Measurements from ENCODE around the gene SLC9A6.
"Not testable (repeated sequence)": the region's sequence is repeated elsewhere in the genome, so short reads cannot be mapped to it uniquely, and the experiment has no call there.

SLC9A6 gene

DNA sequence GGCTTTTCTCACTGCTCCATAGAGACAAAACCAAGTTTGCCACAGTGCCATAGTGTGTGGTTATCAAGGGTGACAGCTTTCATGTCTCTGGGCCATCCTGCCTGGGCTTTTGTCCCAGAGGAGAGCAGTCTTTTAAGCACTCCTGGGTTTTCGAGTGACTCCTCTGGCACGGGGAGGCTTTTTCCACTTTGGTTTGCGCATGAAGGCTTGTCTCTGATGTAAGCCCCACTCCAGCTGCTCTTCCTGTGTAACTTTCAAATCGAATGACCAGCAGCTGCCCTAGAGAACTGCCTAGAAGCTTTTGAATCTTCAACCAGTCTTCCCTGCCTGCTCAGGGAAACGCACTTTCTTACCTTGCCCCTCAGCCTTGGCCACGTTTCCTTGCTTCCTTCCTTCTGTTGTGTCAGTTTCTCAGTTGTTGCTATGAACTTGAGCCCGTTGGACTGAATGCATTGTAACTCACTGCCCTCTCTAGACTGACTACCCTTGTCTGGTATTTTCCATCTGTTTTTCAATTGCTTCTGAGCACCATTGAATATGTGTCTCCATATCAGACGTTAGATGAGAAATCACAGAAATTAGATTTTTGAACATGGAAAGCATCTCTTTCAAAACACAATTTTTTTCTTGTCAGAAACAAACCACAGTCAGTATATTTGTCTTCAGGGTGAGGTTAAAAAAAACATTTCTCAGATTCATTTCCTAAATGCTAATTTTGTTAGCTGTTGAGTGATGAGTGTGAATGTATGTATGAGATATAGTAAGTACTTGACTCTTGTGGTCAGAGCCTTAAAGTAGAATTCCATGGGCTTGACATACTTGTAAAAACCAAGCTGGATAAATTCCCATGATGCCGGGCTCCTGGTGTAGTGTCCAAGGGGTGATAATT lies 45.3 kb downstream of the SLC9A6 start:
- DNase-seq: no peak

DNA sequence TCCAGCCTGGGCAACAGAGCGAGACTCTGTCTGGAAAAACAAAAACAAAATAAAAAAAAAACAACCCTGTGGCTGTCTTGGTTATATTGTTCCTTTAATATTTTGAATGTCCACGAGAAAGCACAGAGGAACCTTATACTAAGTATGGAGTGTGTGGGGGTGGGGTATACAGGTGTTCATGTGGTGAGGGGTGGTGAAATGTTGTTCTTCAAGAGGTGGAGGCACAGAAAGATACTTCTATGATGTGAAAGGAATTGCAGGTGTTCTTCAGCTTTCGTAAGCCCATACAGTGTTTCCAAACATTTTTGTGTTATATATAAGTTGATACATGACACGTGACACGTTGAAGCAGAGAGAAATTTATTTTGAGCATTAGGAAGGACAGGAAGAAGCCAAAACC lies 46.4 kb downstream of the SLC9A6 start:
- no peak for DNase-seq

DNA sequence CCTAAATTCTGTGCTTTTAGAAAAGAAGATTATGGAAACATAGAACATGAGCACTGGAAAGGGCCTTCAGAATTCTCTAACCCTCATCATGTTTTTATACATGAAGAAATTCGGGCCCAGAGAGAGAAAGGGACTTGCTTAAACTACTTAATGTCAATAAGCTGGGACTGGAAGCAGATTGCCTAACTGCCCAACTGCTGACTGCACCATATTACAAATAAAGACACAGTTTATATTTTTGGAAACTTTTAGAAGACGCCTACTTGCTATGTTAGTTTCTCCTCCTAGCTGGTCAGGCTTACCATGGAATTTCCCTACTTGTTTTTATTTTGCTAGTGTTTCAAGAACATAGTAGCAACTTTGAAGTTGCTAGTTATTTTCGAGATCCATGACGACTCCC lies 47.1 kb downstream of the SLC9A6 start:
- DNase-seq: no peak

DNA sequence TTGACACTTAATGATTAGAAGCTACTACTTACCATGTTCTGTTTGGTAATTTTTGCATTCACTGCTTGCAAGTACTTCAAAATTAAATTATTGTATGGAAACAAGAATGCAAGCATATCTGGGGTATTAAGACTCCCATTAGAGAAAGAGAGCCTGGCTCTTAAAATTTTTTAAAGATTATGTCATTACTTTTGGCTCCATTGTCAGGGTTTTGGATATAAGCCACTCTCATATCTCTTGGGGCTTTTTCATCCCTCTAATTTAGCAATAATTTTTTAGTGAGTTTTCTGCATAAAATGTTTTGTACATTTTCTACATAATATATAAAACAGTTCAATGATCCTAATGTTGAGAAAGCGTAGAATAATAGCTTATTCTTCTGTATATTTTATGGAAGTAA lies 49.4 kb downstream of the SLC9A6 start:
- DNase-seq: no peak

DNA sequence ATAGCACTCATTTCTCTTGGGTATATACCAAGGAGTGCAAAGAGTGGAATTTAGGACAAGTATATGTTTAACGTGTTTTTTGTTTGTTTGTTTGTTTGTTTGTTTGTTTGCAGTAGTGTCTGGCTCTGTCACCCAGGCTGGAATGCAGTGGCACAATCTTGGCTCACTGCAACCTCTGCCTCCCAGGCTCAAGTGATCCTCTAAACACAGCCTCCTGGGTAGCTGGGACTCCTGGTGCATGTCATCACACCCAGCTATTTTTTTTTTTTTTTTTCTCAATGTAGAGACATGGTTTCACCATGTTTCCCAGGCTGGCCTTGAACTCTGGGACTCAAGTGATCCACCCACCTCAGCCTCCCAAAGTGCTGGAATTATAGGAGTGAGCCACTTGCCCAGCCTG lies 50.4 kb downstream of the SLC9A6 start:
- no peak for DNase-seq

DNA sequence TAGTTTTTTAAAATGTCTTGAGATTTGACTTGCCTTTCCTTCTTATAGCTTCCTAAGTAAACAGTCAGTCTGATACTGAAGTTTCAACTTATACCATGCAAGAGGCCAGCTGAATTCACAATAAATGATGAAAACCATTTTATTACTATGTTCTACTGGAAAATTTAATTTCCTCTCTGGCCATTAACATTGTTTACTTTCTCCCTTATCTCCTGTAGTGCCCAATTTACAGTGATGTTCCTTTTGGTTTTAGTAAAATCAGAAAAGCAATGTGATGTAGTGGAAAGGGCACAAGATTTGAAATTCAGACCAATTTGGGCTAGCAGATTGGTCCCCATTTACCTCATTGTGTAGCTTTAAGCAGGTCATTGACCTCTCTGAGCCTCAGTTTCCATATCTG lies 54.2 kb downstream of the SLC9A6 start:
- no peak for DNase-seq

DNA sequence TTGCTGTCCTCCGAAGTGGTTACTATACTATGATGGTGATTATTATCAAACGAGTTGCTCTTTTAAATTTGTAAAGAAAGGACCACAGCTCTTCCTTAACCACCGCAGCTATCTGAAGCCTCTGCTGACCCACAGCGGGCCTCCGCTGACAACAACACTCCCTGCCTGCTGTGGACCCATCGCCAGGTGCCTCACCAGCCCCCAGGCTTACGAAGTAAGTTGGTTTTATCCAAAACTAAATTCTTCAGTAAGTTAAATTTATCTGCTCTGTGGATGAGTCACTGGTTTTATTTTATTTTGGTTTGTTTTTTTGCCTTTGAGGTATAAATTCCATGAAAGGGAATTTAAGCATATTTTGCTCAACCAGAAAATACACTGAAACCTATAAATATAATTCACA lies 54.7 kb downstream of the SLC9A6 start:
- DNase-seq: no peak

DNA sequence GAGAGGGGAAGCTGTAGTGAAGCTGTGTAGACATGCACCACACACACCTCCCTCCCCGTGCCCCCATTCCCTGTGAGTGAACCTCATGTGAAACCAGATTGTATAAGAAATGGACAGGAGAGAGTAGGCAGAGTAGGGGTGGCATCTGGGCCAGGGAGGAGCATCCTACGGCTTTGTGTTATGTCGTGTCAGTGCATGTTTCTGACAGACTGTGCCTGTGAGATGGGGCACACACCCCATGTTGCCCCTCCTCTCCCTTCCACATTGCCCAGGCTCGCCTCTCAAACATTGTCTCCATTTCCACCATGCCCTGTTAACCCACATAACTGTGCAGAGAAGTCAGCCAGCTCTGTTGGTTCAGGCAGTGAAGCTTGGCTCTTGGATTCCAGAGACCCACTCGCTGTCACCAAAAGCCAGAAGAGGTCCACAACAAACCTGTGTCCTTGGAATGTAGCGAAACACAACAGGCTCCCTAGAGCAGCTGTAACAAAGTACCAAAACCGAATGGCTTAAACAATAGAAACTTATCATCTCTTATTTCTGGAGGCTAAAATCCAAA lies 56.1 kb downstream of the SLC9A6 start:
- no peak for DNase-seq

DNA sequence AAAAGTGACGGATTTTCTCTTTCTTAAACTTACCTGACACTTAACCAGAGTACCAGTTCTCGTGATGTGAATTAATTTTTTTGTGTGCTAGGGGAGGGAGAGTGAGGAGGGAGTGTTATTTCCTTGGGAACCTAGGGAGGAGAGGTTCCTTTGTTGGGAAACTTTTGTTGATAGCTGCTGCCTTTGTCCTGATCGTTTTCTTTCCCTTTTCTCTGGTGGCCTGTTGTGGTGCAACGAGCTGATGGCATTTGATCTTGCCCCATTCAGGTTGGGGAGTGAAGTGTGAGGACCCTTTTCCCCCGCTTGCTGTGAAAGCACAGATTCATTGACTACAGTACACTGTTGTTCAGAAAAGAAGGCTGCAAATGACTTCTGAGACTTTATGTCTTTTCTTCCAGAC lies 59.8 kb downstream of the SLC9A6 start:
- DNase-seq: no peak

DNA sequence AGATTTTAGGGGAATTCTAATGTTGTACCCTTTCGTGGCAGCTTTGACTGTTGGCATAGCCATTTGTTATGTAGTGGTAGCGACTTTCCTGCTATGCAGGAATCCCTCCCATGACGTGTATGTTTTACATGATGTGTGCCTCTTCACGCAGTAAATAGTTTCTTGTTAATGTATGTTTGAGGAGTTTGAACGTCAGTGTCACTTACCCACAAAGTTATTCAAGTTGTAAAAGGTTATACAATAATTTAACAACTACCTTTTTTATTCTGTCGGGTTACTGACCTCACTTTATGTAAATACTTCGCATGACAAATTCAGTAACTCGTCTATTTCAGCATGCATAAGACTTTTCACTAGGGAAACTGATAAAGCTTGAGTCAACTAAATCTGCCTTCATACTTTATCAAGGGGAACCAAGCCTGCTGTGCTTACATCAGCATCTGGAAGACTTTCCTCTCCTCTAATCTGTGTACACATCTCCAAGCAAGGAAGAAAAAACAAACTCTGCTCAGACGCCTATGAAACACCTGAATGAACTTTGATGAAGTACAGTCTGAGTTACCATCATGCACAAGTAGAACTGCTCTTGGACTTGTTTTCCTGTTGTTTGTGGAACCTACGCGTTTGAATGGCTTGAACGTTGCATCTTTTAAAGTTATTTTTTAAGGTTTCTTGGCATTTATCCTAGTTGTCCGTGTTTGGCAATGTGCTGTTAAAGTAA lies 61.2 kb downstream of the SLC9A6 start:
- DNase-seq: no peak

DNA sequence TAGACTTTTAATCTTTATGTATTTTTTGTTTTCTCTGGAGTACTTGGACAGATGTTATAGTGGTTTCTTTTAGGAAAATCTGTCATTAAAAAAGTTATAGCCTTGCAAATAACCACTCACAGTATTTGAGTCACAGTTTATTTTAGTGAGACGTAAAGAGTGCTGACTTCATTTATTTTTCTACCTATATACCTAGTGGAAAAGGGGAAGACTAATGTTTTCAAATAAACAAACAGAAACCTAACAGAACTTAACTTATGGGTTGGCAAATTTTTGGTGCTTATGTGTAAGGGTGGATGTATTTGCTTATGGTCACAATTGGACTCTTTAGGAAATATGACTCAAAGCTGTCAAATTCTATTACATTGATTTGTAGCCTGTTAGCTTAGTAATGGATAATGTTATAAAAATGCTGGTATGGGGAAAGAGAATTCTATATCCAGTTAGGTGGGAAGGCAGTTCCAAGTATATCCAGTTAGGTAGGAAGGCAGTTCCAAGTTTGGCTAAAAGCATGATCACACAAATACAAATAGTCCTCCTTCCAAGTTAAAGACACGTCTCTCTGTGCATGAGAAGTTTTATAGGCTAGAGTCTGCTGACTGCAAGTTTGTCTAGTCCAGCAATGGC lies 61.9 kb downstream of the SLC9A6 start:
- DNase-seq: no peak

DNA sequence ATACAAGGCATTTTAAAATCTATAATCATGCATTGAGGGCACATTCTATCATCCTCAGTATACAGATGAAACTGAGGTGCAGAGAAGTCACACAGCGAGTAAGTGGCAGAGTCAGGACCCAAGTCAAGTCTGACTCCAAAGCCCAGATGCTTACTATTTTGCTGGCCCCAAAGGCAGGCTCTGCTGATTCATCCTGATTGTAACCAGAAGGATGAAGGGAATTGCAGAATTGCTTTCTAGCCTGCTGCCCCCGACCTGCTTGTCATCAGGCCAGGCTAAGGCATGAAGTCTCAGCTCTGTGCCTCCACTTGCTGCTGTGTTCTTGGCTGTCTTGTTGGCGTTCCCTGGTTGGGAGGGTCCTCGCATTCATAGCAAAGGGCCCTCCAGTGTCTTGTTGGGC lies 62.7 kb downstream of the SLC9A6 start:
- no peak for DNase-seq

DNA sequence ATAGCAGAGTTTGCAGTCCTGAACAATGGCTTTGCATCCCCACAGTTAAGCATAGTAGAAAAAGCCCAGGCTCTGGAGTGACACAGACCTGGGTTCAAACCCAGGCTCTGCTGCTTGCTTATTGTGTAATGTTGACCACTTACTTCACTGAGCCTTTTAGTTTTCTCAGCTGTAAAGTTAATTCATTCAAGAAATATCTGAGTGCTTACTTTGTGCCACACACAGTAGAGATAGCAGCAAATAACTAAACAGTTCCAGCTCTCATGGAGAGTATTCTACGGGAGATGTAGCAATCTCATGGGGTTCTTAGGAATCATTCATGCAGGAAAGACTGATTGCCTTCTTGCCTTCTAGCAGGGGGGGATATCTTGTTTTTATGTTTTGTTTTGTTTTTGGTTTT lies 63.2 kb downstream of the SLC9A6 start:
- no peak for DNase-seq

DNA sequence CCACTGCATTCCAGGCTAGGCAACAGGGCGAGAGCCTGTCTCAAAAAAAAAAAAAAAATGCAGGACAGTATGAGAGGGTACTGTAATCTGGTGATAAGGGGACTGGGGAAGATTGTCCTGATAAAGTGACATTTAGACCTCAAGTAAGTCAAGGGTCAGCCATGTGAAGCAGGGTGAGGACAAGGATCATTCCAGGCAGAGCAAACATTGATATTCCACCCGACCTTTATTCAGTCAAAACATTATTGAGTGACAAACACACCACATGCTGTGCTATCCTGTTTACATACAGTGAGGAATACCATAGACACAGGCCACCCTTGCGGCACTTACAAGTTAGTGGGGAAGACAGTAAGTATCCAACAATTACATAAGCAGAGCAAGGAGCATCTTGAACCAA lies 64.4 kb downstream of the SLC9A6 start:
- DNase-seq: no peak

DNA sequence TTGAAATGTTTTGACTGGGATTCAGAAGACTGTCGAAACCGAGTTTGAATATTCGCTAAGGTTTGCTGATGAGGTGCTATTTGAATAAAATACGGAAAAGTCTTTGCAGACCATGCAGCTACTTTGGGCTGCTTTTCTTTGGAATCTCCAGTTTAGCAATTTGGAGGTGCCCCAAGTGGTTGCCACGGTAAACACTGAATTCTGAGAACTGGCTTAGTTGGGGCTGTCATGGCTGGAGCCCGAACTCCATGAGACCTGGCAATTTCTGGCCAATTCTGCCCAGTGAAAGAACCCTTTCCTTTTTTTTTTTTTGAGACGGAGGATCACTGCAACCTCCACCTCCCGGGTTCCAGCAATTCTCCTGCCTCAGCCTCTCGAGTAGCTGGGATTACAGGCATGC lies 65.6 kb downstream of the SLC9A6 start:
- not testable (repeated sequence) for DNase-seq

DNA sequence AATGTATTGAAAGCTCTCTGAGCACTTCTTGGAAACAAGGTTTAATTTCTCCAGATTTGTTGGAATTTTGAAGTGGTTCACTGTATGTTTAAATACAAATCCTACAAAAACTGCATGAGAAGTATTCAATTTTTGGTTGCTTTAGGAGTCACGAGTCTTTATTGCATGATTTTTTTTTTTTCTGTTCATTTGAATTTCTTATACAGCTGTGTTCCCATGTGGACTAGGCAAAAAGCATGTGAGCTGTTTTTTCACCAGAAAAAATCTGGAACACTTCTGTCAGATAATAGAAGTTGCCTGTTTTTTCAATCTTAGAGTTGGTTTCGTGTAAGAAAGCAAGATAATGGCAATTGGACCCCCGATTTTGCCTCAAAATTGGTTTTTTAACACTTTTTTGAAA lies 66.4 kb downstream of the SLC9A6 start:
- DNase-seq: no peak

DNA sequence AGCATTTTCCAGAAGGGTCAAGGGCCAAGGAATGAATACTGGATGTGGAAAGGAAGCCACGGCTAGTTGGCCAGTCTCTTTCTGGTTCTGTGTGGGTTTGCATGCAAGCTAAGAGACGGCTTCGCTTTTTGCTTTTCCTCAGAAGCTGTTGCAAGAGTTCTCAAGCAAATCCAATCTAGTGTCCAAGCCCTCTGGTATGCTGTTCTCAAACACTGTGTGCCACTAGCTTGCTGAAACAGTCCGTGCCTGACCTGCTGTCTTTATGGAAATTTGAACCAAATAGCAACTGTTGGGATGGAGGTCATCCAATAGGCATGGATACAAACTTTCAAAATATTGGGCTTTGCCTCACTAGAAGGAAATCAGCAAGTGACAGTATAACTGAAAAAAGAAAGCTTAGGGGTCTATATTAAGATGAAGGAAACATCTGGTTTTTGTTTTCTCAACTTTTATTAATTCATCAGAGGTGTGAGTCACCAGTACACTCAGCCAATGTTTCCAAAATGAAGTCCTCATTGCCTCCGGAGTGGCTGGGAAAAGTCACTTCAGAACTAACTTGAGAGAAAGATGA lies 70.5 kb downstream of the SLC9A6 start:
- DNase-seq: no peak

DNA sequence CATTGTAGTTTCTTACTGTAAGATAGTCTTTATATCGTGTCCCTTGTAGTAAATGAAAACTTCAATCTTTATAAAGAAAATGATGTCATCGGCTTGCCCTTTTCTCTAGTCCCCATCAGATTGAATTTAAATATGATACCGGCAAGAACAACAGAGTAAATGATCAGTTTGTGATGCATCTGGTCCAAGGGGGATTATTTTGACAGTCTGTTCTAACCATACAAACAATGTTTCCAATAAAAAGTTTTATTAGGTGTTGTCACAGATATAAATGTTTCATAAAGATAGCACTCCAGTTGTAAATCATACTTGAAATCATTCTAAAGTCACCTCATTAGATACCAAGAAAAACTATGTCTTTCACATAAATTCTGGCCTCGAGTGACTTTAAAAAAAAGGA lies 72.3 kb downstream of the SLC9A6 start:
- no peak for DNase-seq

DNA sequence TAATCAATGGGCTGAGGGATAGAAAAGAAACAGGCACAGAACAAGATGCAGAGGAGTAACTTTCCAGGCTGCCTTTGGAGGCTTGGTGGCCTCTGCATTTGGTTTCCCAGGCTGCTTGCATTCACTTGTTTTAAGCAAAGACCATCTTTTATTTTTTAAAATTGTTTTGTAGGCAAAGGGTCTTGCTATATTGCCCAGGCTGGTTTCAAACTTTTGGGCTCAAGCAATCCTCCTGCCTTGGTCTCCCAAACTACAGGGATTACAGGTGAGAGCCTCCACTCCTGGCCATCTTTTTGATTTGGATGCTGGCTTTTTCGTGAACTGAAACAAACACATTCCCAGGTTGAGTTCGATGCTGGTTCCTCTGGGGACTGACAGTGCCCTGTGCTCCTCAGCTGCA lies 74.1 kb downstream of the SLC9A6 start:
- DNase-seq: no peak

DNA sequence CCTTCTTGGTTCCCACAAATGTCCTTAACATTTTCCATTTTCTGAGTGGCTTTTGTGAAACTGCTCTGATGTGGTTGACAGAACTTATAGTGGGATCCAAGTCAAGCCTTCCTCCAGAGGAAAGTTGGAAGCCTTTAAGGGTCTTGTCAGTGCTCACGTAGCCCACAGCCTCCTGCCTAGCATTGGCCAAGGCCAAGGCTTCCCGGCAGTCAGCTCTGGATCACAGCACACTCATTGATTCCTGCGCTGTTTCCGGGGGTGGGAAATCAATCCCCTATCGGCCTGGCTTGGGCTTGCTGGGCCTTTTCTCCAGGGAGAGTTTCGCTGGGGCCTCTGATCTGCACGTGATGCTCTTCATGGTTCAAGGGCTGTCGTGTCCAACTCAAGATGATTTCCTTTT lies 76.1 kb downstream of the SLC9A6 start:
- no peak for DNase-seq

DNA sequence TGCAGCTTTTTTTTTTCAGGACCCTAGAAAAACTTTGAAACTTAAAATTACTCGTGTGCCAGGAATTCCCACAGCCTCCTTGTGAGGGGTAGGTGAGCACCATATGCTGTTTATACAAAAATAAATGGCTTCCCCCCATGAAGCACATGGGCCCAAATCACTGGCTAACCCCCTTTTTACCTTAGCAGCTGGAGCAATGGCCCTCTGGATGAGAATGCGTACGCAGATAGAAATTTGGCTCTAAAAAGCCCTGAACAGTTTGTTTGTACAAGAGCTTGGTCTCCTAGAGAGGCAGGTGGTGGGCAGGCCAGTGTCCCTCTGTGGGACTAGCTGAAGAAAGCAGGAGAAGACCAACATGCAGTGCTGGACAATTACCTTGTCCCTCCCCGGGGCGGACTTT lies 76.5 kb downstream of the SLC9A6 start:
- DNase-seq: no peak

DNA sequence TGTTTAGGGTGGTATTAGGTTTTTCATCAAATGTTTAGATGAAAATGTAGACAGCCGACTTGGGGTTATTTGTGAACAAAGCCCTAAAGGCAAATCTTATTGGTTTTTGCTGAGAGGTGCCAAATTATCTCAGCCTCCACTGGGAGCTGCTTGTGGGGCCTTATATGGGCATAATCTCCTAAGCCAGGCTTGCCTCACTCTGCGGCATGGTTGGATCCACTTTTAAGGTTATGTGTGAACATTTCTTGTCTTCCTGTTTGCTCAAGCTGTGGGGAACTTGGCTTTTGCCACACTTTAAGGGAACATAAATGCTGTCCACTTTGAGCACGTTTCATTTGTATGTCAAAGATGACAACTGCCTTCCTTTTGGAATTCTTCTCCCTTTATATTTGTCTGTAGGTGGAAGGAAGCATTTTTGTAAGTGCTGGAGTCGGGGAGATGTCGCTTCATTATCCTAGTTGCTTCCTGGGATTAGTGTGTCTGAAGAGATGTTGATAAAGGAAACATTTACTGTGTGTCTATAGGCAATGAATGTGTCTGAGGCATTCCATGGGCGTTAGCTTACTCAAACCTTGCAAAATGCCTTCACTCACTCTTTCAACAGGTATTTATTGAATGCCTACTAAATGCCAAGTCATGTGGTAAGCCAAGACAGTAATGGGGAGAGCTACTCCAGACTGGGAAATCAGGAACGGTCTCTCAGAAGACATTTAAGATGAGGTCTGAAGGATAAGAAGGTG lies 78.3 kb downstream of the SLC9A6 start:
- no peak for DNase-seq

DNA sequence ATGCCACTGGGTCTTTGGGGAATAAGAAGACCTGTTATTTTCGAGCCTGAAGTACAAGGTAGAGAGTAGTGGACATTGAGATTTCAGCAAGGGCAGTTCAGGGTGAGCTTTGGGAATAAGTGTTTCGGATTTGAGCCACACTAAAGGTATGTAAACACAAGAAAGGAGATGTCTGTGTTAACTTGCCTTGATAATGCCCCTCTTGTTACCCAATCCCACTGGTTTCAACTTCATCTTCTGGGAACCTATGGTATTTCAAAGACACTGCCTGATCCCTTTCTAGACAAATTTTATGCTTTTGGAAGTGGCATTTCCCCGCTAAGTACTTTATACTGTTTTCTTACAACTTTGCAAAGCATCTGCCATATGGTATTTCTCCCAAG lies 79.4 kb downstream of the SLC9A6 start:
- DNase-seq: no peak

Measured in SW 1271 (cell line).